GM18907 (cell line): ENCODE results near the gene DHX32.
A peak's percentile ranks its signal among the peaks of the same experiment; 100 is the strongest.

Experiments used
- ATAC-seq: cut with Tn5 transposase; IDR thresholded peaks from one replicate; pipeline ENCODE4 v1.9.1; 2021; ENCODE audit warnings: mild to moderate bottlenecking, moderate library complexity; ENCODE audit not compliant: unreplicated experiment

The DHX32 gene

GRCh38 chr10:125850766-125851731 lies 30.0 kb downstream of the DHX32 start:
- ATAC-seq = no peak

DNA sequence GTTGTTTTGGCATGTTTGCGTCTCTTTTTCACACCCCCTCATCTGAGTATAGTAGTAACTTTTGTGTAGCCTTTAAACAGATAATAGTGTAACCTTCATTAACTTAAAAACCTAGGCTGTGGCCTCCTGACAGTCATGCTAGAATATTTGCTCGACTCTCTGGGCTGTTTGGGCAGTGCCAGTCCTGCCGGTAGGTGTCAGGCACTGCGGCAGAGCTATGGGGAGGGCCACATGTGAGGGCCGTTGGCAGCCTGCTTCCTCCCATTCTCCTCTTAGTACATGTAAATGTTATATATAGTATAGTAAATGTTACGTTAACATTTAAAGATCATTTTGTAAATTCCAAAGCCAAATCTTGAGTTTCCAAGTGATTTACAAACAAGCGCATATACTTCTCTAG lies 31.6 kb downstream of the DHX32 start:
- no peak for ATAC-seq

GRCh38 chr10:125848857-125849256 lies 32.2 kb downstream of the DHX32 start:
- no peak for ATAC-seq

- ATAC-seq = no peak
Measured at GRCh38 chr10:125848371-125848770, 32.7 kb downstream of the DHX32 start.

DNA sequence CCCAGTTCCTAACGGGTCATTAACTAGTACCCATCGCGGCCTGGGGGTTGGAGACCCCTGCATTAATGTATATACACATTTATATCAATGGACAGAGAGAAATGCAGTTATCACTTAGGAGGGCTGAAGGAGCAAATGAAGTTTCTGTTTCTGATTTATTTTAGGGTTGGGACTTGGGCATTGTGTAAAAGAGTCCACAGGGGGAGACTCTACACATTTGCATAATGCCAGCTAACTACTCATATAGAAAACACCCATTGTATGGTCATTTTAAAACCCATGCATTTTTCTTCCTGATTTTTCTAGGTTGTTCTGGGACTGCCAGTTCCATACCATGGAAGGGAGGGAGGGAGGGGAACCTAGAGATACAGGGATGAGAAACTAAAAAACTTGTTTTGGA lies 34.2 kb downstream of the DHX32 start:
- peak; percentile 50 for ATAC-seq

GRCh38 chr10:125845617-125846016 lies 35.5 kb downstream of the DHX32 start:
- ATAC-seq = no peak

GRCh38 chr10:125844751-125845221 lies 36.3 kb downstream of the DHX32 start:
- no peak for ATAC-seq

DNA sequence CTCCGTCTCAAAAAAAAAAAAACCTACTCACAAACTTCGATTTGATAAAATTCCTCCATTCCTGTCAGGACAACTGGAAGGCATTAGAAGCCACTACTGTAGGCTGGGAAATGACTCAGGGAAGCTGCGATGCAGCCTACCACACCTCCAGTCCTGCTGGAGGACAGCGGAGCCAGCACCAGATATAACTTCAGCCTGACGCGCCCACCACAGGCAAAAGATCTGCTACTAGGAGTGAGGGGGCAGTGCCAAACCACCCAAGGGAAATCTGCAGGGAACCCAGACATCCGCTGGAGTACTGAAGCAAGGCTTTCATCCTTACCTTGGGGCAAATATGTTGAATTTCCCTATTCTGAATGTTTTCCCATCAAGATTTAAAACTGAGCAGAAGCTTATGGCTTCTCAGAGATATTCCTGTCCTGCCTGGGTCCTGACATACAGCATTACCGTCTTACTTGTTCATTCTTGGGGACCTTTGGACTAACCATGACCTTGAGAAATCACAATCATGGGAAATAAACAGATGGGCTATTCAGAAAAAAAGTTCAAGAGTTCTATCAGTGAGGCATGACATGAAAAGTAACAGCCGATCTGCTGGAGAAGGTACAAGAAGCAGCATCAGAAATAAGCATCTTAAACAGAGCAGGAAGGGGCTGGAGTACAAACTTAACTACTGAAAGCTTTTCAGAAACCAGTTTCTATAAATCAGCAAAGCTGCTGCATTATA lies 37.3 kb downstream of the DHX32 start:
- ATAC-seq = no peak

DNA sequence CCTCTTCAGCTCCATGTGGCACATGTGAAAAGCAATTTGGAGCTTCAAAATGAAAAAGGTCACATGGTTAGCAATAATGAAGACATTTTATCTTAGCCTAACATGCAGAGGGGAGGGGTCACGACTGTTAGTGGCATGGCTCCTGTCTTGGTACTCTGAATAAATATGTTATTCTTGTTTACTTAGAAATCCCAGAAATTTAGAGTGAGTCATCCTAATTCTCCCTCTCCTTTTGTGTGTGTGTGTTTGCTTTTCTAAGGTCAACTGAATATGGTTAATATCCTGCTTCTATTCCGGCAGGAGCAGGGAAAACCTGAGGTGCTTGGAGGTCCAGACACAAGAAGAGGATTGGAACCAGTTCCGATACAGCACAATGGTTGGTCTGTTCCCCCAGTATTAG lies 40.1 kb downstream of the DHX32 start:
- no peak for ATAC-seq

- ATAC-seq = no peak
Measured at GRCh38 chr10:125840406-125840805, 40.7 kb downstream of the DHX32 start.

GRCh38 chr10:125838802-125839575 lies 42.1 kb downstream of the DHX32 start:
- ATAC-seq = no peak

DNA sequence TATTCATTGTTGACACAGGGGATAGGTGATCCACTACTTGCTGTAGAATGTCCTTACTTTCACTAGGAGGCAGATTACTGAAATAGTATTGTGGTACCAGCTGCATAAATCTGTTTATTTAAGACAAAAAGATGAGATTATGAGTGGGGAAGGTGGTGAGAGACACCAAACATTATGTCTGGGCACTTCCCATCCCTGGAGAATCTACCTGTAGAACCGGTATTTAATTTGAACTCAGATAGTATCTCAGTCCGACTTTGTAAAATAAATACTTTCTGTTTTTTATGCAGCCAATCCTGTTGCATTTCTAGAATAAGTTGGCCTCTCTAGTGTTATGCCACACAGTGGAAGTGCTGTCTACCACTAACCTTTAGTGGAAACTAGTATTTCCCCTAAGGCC lies 44.3 kb downstream of the DHX32 start:
- no peak for ATAC-seq

DNA sequence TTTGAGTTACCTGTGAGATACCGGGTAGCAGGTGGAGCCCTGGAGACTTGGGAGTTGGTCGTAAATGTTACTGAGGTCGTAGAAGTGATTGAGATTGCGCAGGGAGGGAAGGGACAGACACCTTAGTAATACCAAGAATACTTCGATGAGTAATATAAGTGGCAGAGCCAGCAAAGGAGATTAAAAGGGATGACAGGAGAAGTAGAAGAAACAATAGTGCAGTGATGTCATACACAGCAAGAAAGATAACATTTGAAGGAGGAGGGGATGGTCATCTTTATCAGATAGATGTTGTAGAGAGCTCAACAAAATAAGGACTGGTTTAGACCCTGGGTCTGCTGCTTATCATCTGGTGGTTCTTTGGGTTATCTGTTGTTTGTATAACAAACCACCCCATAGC lies 52.8 kb downstream of the DHX32 start:
- ATAC-seq = no peak

DNA sequence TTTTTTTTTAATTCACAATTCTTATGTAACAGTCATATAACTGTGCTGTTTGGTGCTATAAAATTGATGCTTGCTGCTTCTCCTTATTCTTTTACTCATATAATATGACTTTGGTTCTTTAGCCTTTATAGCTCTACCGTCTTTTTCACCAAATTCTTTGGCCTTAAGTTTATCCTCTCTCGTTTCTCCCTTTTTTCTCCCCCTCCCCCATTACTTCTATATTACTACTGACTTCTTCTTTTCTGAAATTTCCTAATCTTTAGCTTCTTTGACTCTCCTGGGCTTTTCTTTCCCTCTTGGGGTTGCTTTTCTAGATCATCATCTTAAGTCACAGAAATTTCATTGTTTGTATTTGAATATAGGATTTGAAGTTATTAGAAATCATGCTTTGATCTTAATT lies 54.0 kb downstream of the DHX32 start:
- no peak for ATAC-seq

DNA sequence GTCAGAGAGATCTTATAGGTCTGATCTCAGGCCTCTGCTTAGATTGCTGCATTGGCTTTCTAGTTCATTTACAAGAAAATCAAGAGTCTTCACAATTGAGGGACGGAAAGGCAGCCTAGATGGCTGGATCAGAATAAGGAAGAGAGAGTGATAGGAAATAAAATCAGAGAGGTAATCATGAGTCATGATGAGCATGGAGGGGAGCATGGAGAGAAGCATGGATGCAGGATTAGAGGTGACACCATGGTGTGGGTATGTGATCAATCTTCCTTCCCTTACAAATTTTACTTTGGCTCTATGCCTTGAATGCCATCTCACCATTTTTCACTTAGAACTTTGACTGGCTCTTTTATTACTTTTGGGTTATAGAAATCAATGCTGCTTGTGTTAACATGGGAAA lies 56.4 kb downstream of the DHX32 start:
- no peak for ATAC-seq

DNA sequence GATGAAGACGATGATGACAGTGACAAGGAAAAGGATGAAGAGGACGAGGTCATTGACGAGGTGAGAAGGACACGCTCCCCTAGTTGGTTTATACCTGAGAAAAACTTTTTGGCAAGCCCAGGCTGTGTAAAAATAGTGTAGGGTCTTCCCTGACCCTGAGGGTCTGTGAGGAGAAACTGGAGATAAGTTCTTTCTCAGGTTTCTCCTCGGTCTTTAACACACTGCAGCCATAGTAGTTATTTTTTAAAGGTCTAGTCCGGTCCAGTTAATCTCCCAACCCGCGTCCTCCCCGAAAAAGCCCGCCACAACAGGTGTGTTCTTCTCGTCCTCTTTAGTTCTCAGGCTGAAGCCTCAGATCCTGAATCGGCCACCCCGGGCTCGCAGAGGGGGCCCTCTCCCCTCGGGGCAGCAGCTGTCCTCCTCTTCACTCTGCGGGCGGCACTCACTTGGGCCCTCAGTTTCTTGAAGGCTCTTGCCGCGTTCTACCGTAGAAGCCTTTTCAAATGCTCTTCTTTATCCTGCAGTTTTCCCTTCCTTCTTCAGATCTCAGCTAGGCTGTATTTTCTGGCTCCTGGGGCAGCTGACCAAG lies 57.3 kb downstream of the DHX32 start:
- peak; percentile 2 for ATAC-seq

- peak; percentile 84 for ATAC-seq
Measured at GRCh38 chr10:125822878-125823662, 58.0 kb downstream of the DHX32 start, which contains the start of the genes BCCIP and UROS. Gene BCCIP (plus strand): TSS chr10:125823546. CDS start chr10:125823558, 12 bp downstream. Gene UROS (minus strand): TSS chr10:125823258. CDS start chr10:125816499, 6,759 bp downstream.

DNA sequence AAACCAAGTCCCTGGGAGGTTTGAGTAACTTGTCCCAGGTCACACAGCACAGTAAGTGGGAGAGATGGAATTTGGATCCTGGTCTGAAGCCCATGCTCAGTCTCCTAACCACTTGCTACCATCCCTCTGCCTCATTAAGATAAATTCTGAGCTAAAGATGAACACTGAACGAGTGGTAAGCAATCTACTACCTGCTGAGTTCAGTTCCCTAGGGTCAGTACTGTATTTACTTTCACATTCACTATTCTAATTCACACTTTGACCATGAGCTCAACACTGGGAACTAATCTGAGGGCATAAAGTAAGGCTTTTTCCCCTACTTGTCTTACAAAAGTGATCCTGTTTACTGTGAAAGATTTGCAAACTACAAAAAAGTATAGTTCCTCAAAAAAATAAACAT lies 60.4 kb downstream of the DHX32 start:
- ATAC-seq = peak; percentile 54

DNA sequence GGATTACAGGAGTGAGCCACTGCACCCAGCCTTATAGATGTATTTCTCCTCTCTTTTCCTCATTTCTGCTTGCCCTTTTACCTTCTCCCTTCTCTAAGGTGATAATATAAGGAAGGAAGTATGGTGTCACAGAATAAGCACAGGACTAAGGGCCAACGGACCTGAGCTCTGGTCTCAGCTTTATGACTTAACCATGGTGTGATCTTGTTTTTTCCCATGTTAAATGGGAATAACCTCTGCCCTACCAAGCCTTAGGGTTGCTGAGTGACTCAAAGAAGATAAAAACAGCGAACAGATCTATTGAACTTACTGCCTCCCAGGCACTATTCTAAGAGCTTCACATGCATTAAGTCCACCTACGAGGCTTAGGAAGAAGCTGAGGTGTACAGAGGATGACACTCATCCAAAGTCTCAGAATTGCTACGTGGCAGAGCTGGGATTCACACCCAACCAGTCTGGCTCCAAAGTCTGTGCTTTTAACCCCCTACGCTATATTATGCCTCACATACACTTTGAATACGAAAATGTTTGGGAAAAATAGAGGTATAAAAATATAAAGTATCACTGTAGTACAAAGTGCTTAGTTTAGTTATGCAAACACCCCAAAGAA lies 63.6 kb downstream of the DHX32 start:
- no peak for ATAC-seq
